ENCODE data around the gene DNASE1. TPM values are rescaled to one million over a fixed set of nuclear protein-coding genes. Genes with fewer than 3 reads are reported as not detected.
A peak's percentile ranks its signal among the peaks of the same experiment; 100 is the strongest.
"Not testable (repeated sequence)": the region's sequence is repeated elsewhere in the genome, so short reads cannot be mapped to it uniquely, and the experiment has no call there.

Gene DNASE1
- total and polyA plus RNA-seq, 12 donors, result 3.3 to 15.9 (median 7.4) TPM

- Histone ChIP-seq H3K27ac (peak overlapping the region in 4 of 10 donors; percentile 15 to 59 (median 30)), H3K4me1 (peaks cover 0 to 20% (median 8%) of the 10 kb centered on the region in 9 donors), H3K36me3 (peaks cover 0 to 86% (median 35%) of the 10 kb centered on the region in 9 donors), H3K9me3 (no peaks in the 10 kb centered on the region), H3K4me3 (no peak overlapping the region), H3K27me3 (no peaks in the 10 kb centered on the region)
- ATAC-seq, result peak in 7 of 8 donors; percentile 14 to 56 (median 36)
- 71 to 77% methylated on average over 21 of the region's 21 CpGs for WGBS, 2 donors
- DNase-seq, result no peak
- intact Hi-C loops (cut with DNase I), result no loop called here
- TF ChIP-seq, protein P1, sequence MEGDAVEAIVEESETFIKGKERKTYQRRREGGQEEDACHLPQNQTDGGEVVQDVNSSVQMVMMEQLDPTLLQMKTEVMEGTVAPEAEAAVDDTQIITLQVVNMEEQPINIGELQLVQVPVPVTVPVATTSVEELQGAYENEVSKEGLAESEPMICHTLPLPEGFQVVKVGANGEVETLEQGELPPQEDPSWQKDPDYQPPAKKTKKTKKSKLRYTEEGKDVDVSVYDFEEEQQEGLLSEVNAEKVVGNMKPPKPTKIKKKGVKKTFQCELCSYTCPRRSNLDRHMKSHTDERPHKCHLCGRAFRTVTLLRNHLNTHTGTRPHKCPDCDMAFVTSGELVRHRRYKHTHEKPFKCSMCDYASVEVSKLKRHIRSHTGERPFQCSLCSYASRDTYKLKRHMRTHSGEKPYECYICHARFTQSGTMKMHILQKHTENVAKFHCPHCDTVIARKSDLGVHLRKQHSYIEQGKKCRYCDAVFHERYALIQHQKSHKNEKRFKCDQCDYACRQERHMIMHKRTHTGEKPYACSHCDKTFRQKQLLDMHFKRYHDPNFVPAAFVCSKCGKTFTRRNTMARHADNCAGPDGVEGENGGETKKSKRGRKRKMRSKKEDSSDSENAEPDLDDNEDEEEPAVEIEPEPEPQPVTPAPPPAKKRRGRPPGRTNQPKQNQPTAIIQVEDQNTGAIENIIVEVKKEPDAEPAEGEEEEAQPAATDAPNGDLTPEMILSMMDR (IDR thresholded peaks at IDR 0.05), result no peak
Measured at GRCh38 chr16:3655396-3656159, 1.1 kb downstream of the DNASE1 start.

GRCh38 chr16:3656160-3656490, 1.6 kb downstream of the DNASE1 start:
- H3K27me3 ChIP-seq; H3K4me3 ChIP-seq; H3K27ac ChIP-seq; ATAC-seq; H3K9me3 ChIP-seq; DNase-seq; intact Hi-C loops (cut with DNase I): not testable (repeated sequence)
- peaks cover 0 to 86% (median 41%) of the 10 kb centered on the region in 9 donors for H3K36me3 ChIP-seq
- H3K4me1 ChIP-seq, result peaks cover 0 to 20% (median 8%) of the 10 kb centered on the region in 9 donors
- 97 to 98% methylated on average over 6 to 7 of the region's 10 CpGs for WGBS, 2 donors

DNA sequence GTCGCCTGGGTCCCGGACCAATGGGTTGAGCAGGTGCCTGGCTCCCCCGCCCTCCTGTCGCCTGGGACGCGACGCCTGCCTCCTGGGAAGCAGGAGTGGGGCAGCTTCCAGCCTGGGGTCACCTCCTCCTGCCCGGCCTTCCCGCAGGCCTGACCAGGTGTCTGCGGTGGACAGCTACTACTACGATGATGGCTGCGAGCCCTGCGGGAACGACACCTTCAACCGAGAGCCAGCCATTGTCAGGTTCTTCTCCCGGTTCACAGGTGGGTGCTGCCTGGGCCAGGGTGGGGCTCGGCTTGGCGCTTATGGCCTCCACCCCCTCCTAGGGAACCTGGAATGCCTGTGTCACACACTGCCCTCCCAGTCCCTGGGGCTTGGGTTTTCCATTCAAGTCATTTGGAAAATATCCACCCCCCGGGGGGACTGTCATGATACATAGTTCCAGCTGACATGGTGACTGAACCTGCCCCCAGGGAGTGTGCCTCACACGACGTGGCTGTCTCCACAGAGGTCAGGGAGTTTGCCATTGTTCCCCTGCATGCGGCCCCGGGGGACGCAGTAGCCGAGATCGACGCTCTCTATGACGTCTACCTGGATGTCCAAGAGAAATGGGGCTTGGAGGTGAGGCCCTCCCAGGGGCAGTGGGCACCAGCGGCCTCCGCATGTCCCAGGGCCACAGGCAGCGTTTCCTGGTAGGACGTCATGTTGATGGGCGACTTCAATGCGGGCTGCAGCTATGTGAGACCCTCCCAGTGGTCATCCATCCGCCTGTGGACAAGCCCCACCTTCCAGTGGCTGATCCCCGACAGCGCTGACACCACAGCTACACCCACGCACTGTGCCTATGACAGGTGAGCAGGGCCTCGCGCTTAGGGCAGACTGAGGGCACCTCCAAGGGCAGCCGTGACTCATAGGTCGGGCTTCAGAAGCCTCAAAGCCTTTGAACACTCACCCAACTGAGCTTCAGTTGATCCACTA, 2.3 kb downstream of the DNASE1 start:
- WGBS, 2 donors, result 93 to 94% methylated on average over 42 of the region's 42 CpGs
- ATAC-seq, result no peak

GRCh38 chr16:3659251-3659650, 4.8 kb downstream of the DNASE1 start:
- TF ChIP-seq, protein P1 (IDR thresholded peaks at IDR 0.05), result no peak
- ATAC-seq, result no peak
- Histone ChIP-seq H3K27me3 (no peaks in the 10 kb centered on the region), H3K36me3 (peaks cover 0 to 96% (median 66%) of the 10 kb centered on the region in 9 donors), H3K27ac (no peak overlapping the region), H3K9me3 (no peaks in the 10 kb centered on the region), H3K4me3 (no peak overlapping the region), H3K4me1 (peaks cover 0 to 18% (median 8%) of the 10 kb centered on the region in 9 donors)
- no peak for DNase-seq
- intact Hi-C loops (cut with DNase I), result no loop called here
- WGBS, 2 donors, result 86 to 94% methylated on average over 3 of the region's 3 CpGs

More for the DNA sequence above, 2.3 kb downstream of the DNASE1 start:
- TF ChIP-seq, protein P1 (IDR thresholded peaks at IDR 0.05), result no peak
- no peak overlapping the region for H3K4me3 ChIP-seq
- peaks cover 0 to 86% (median 47%) of the 10 kb centered on the region in 9 donors for H3K36me3 ChIP-seq
- H3K27me3 ChIP-seq, result no peaks in the 10 kb centered on the region
- peaks cover 0 to 20% (median 8%) of the 10 kb centered on the region in 9 donors for H3K4me1 ChIP-seq
- no peak for DNase-seq
- no peaks in the 10 kb centered on the region for H3K9me3 ChIP-seq
- H3K27ac ChIP-seq, result no peak overlapping the region
- intact Hi-C loops (cut with DNase I), result no loop called here

Measured in heart right ventricle (tissue), 16 donors.